Left ventricle myocardium superior (tissue), 1 donor: ENCODE results near the gene GPR37L1. TPM values are rescaled to one million over a fixed set of nuclear protein-coding genes. Genes with fewer than 3 reads are reported as not detected.

Experiments
- ATAC-seq: fragments of 200-7000 bp; cut with Tn5 transposase; one replicate; pipeline ENCODE4 v1.9.1; 2020; ENCODE audit warnings: mild to moderate bottlenecking, moderate library complexity
- DNase-seq: peaks from one replicate; pipeline ENCODE4 v3.0.0-alpha.2; 2020
- intact Hi-C: fragments of 100-400 bp; cut with micrococcal nuclease; formaldehyde crosslinking; loops from one replicate; pipeline ENCODE4 v1.11.0; 2022
- long read RNA-seq: library from polyadenylated mRNA; unstranded; transcript quantifications from one replicate; pipeline ENCODE4 v2.0.0, GENCODE V29; 2021
- total RNA-seq: library from RNA; stranded (reverse); fragmentation: NEBNext Ultra II Directional; extraction: Animal tissue kit (Norgen Biotek cat#: 25700); gene quantifications from one replicate; pipeline ENCODE4 v1.2.1, GENCODE V29; 2021
- donor health status: DM: no; HTN: yes; CAD: no; lungs with severe emphysema.

Gene GPR37L1
- 0.07 TPM for total RNA-seq
- long read RNA-seq: 0 reads

GRCh38 chr1:202122639-202123335, at the start of gene GPR37L1:
TSS of gene GPR37L1 (plus strand) at chr1:202122917. CDS start at chr1:202122964, 47 bp downstream.
- ATAC-seq (peak; percentile 68), DNase-seq (peak; percentile 72)
- intact Hi-C loops: loop anchor here (5.0 kb wide), 1 partner anchor 120 kb away; no protein-coding TSS in a partner anchor

- intact Hi-C loops: no loop called here
- DNase-seq (no peak), ATAC-seq (no peak)
Measured at GRCh38 chr1:202073206-202073605, 49.5 kb upstream of the GPR37L1 start.

- no peak for DNase-seq
- ATAC-seq: peak; percentile 8
- intact Hi-C loops: no loop called here
Measured at GRCh38 chr1:202074985-202075384, 47.7 kb upstream of the GPR37L1 start.

GRCh38 chr1:202075389-202075788, 47.3 kb upstream of the GPR37L1 start:
- ATAC-seq: peak; percentile 49
- intact Hi-C loops: no loop called here
- DNase-seq: no peak

GRCh38 chr1:202076050-202076511, 46.6 kb upstream of the GPR37L1 start:
- ATAC-seq (peak; percentile 83), DNase-seq (no peak)
- intact Hi-C loops: no loop called here

GRCh38 chr1:202078241-202078640, 44.5 kb upstream of the GPR37L1 start:
- intact Hi-C loops: no loop called here
- ATAC-seq: no peak
- no peak for DNase-seq

- intact Hi-C loops: no loop called here
- no peak for DNase-seq
- ATAC-seq: no peak
Measured at GRCh38 chr1:202081992-202082391, 40.7 kb upstream of the GPR37L1 start.

- DNase-seq (no peak), ATAC-seq (peak; percentile 43)
- intact Hi-C loops: no loop called here
Measured at GRCh38 chr1:202084791-202085681, 37.7 kb upstream of the GPR37L1 start.

- intact Hi-C loops: no loop called here
- DNase-seq (peak; percentile 40), ATAC-seq (peak; percentile 78)
Measured at GRCh38 chr1:202085682-202086373, 36.9 kb upstream of the GPR37L1 start.

GRCh38 chr1:202086579-202087350, 36.0 kb upstream of the GPR37L1 start:
- peak; percentile 37 for DNase-seq
- peak; percentile 63 for ATAC-seq
- intact Hi-C loops: no loop called here

- intact Hi-C loops: no loop called here
Measured at GRCh38 chr1:202088206-202088605, 34.5 kb upstream of the GPR37L1 start.

GRCh38 chr1:202090994-202091393, 31.7 kb upstream of the GPR37L1 start:
- ATAC-seq (no peak), DNase-seq (no peak)
- intact Hi-C loops: no loop called here

More at GRCh38 chr1:202088206-202088605, 34.5 kb upstream of the GPR37L1 start:
- DNase-seq: no peak
- no peak for ATAC-seq

GRCh38 chr1:202093858-202094257, 28.9 kb upstream of the GPR37L1 start:
- DNase-seq: no peak
- intact Hi-C loops: no loop called here
- ATAC-seq: no peak

GRCh38 chr1:202101184-202101583, 21.5 kb upstream of the GPR37L1 start:
- DNase-seq: no peak
- intact Hi-C loops: no loop called here
- no peak for ATAC-seq

- intact Hi-C loops: no loop called here
- ATAC-seq: no peak
- DNase-seq: no peak
Measured at GRCh38 chr1:202104073-202104472, 18.6 kb upstream of the GPR37L1 start.

GRCh38 chr1:202105571-202106339, 17.0 kb upstream of the GPR37L1 start:
- intact Hi-C loops: no loop called here
- DNase-seq: no peak
- ATAC-seq: no peak

GRCh38 chr1:202106340-202107254, 16.1 kb upstream of the GPR37L1 start:
- DNase-seq (no peak), ATAC-seq (peak; percentile 25)
- intact Hi-C loops: no loop called here
